Ascending aorta (tissue), 2 donors: ENCODE data around the gene ZNF804B. TPM values are rescaled to one million over a fixed set of nuclear protein-coding genes. Genes with fewer than 3 reads are reported as not detected.

Experiments
- DNase-seq, 2 donors: peaks; one replicate each; pipeline ENCODE4 v3.0.0-alpha.2; 2019; ENCODE audit warnings: low spot score in 2 of 2
- H3K27ac ChIP-seq, 2 donors: fragments of 200-600 bp; sonication (generic); one replicate each; pipeline ENCODE4 v1.5.1; 2016 to 2017; ENCODE audit warnings: mild to moderate bottlenecking in 1 of 2
- H3K27me3 ChIP-seq: fragments of 200-600 bp; sonication (generic); one replicate; pipeline ENCODE4 v1.5.1; 2017
- H3K36me3 ChIP-seq, 2 donors: fragments of 200-600 bp; sonication (generic); one replicate each; pipeline ENCODE4 v1.5.1; 2016
- H3K4me1 ChIP-seq, 2 donors: fragments of 200-600 bp; sonication (generic); one replicate each; pipeline ENCODE4 v1.5.1; 2016 to 2017; ENCODE audit warnings: mild to moderate bottlenecking in 1 of 2
- H3K4me3 ChIP-seq, 2 donors: fragments of 200-600 bp; sonication (generic); one replicate each; pipeline ENCODE4 v1.5.1; 2016 to 2017; ENCODE audit warnings: mild to moderate bottlenecking in 1 of 2
- H3K9me3 ChIP-seq, 2 donors: fragments of 200-600 bp; sonication (generic); one replicate each; pipeline ENCODE4 v1.5.1; 2016
- intact Hi-C: fragments of 100-400 bp; cut with DNase I; formaldehyde crosslinking; loops from one replicate; pipeline ENCODE4 v1.15.1; 2023
- total RNA-seq: library from RNA; depleted of rRNA; stranded (reverse); fragments of >200 nt; gene quantifications from one replicate; pipeline ENCODE4 v1.1.0, GENCODE V29; 2016
- TF ChIP-seq, protein P1 (sequence below), 3 experiments: fragments of 200-600 bp in 2 of 3; fragments of 450-650 bp in 1 of 3; sonication (generic) in 2 of 3; IDR thresholded peaks; one replicate each; pipeline ENCODE4 v1.5.1; 2016 to 2019; ENCODE audit warnings: antibody characterized with exemption in 3 of 3, mild to moderate bottlenecking in 1 of 3, moderate library complexity in 1 of 3

Gene ZNF804B
- total RNA-seq, 1 donor from 2014 or later: not detected

- Histone ChIP-seq H3K27me3 (no peaks in the 10 kb centered on the region), H3K9me3 (no peaks in the 10 kb centered on the region), H3K4me1 (no peaks in the 10 kb centered on the region), H3K27ac (no peak overlapping the region), H3K36me3 (no peaks in the 10 kb centered on the region), H3K4me3 (peak overlapping the region; percentile 0 to 22)
- intact Hi-C loops: no loop called here
- TF ChIP-seq, protein P1, sequence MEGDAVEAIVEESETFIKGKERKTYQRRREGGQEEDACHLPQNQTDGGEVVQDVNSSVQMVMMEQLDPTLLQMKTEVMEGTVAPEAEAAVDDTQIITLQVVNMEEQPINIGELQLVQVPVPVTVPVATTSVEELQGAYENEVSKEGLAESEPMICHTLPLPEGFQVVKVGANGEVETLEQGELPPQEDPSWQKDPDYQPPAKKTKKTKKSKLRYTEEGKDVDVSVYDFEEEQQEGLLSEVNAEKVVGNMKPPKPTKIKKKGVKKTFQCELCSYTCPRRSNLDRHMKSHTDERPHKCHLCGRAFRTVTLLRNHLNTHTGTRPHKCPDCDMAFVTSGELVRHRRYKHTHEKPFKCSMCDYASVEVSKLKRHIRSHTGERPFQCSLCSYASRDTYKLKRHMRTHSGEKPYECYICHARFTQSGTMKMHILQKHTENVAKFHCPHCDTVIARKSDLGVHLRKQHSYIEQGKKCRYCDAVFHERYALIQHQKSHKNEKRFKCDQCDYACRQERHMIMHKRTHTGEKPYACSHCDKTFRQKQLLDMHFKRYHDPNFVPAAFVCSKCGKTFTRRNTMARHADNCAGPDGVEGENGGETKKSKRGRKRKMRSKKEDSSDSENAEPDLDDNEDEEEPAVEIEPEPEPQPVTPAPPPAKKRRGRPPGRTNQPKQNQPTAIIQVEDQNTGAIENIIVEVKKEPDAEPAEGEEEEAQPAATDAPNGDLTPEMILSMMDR (IDR thresholded peaks at IDR 0.05): no peak
- DNase-seq: no peak
Observed at GRCh38 chr7:89002981-89003956, 243.8 kb downstream of the ZNF804B start.

- Histone ChIP-seq H3K27ac (no peak overlapping the region), H3K4me3 (no peak overlapping the region), H3K9me3 (no peaks in the 10 kb centered on the region), H3K4me1 (no peaks in the 10 kb centered on the region), H3K27me3 (no peaks in the 10 kb centered on the region), H3K36me3 (no peaks in the 10 kb centered on the region)
- DNase-seq: no peak
- intact Hi-C loops: no loop called here
- TF ChIP-seq, protein P1 (IDR thresholded peaks at IDR 0.05): no peak
Observed at GRCh38 chr7:89012016-89012415, 252.5 kb downstream of the ZNF804B start.

DNA sequence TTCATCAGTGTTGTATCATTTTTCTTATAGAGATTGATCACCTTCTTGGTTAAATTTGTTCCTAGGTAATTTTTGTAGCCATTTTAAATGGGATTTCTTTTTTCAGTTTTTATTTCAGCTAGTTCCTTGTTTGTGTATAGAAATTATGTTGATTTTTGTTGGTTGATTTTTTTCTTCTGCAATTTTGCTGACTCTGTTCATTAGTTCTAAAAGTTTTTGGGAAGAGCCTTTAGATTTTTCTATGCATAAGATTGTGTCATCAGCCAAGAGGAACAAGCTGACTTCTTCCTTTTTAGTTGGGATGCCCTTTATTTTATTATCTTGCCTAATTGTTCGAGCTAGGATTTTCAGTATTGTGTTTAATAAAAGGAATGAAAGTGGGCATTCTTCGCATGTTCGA lies 258.2 kb downstream of the ZNF804B start:
- intact Hi-C loops: no loop called here
- H3K4me1 ChIP-seq: no peaks in the 10 kb centered on the region
- H3K9me3 ChIP-seq: no peaks in the 10 kb centered on the region
- no peak overlapping the region for H3K27ac ChIP-seq
- H3K36me3 ChIP-seq: no peaks in the 10 kb centered on the region
- TF ChIP-seq, protein P1 (IDR thresholded peaks at IDR 0.05): no peak
- H3K4me3 ChIP-seq: no peak overlapping the region
- H3K27me3 ChIP-seq: no peaks in the 10 kb centered on the region
- no peak for DNase-seq

DNA sequence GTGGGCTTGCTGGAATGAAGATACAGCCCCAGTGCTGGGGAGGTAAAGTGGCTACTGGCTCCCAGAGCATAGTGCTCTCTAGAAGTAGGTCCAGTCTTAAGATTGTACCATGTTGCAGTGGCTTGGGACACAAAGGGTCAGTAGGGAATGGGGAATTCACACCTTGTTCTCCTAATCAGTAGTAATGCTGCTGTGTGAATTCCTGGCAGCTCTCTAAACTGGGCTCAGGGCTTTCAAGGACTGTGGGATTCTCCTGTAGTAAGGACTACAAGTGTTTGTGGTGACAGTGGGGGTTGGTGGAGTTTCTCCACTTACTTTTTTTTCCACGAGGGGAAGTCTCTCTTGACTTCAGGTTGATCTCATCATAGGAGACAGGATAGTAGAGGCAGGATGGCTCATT lies 262.2 kb downstream of the ZNF804B start:
- TF ChIP-seq, protein P1 (IDR thresholded peaks at IDR 0.05): no peak
- no peak for DNase-seq
- Histone ChIP-seq H3K4me3 (no peak overlapping the region), H3K27me3 (no peaks in the 10 kb centered on the region), H3K9me3 (no peaks in the 10 kb centered on the region), H3K27ac (no peak overlapping the region), H3K36me3 (no peaks in the 10 kb centered on the region), H3K4me1 (no peaks in the 10 kb centered on the region)
- intact Hi-C loops: no loop called here

GRCh38 chr7:89023206-89023605 lies 263.7 kb downstream of the ZNF804B start:
- Histone ChIP-seq H3K27ac (no peak overlapping the region), H3K27me3 (no peaks in the 10 kb centered on the region), H3K4me1 (no peaks in the 10 kb centered on the region), H3K36me3 (no peaks in the 10 kb centered on the region), H3K9me3 (no peaks in the 10 kb centered on the region), H3K4me3 (no peak overlapping the region)
- intact Hi-C loops: no loop called here
- TF ChIP-seq, protein P1 (IDR thresholded peaks at IDR 0.05): no peak
- DNase-seq: no peak
